A673 (cell line): ENCODE results near the gene PARD3.

Experiments used
- CTCF ChIP-seq: fragments of 300-800, 200-600 bp; sonication (generic); conservative IDR thresholded peaks from 2 replicates; pipeline ENCODE4 v1.5.1; 2017; ENCODE audit warnings: low read depth, mild to moderate bottlenecking, antibody characterized with exemption, low read length, moderate library complexity, mixed read lengths
- EZH2 ChIP-seq: fragments of 200-600 bp; sonication (generic); IDR thresholded peaks from 2 replicates; pipeline ENCODE4 v1.6.1; 2017; ENCODE audit warnings: borderline replicate concordance, low read depth, mild to moderate bottlenecking, mixed read lengths, antibody characterized with exemption, low read length; ENCODE audit not compliant: poor library complexity, severe bottlenecking

GRCh38 chr10:34152434-34152833, 662.7 kb downstream of the PARD3 start:
- TF ChIP-seq CTCF (no peak), EZH2 (no peak)
